ENCODE data around the gene USP31. TPM values are rescaled to one million over a fixed set of nuclear protein-coding genes. Genes with fewer than 3 reads are reported as not detected.

Gene USP31
- total and polyA plus RNA-seq, 2 of the 8 experiments (the other 6 are each of a cell fraction or from before 2014, with no cell fraction given), result 6.7 to 19.0 TPM

DNA sequence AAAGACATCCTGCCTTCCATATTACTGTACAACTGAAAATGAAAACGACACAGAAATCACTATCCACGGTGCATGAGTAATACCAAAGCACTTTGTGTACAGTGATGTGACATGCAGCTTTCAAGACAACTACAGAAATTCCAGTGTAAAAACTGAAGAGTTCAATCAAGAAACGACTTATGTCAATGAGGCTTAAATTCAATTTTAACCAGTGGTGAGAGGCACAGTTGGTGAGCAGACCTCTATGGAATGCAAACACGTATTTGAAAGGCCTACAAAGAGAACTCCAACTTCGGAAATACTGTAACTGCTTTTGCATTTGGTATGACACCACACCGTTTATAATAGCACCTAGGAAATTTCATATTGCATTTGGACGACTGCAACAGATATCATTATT is 87.6 kb downstream of the USP31 start (continued):
- TF ChIP-seq RXRA (IDR thresholded peaks at IDR 0.05; ENCODE audit: insufficient read depth, low read depth, low read length) (no peak), TEAD4 (IDR thresholded peaks at IDR 0.05; ENCODE audit: low read depth, low read length) (no peak), GABPA (IDR thresholded peaks at IDR 0.05; ENCODE audit: borderline replicate concordance, insufficient read depth, low read length) (no peak), RAD21 (IDR thresholded peaks at IDR 0.05 in 1 of 2, conservative IDR thresholded peaks at IDR 0.05 in 1 of 2; ENCODE audit: low read depth in 2 of 2, low read length in 2 of 2) (no peak), FOSL1 (IDR thresholded peaks at IDR 0.05; ENCODE audit: insufficient read depth, low read depth, low read length) (no peak), TAF1 (IDR thresholded peaks at IDR 0.05; ENCODE audit: low read depth, low read length) (no peak)
